Measurements from ENCODE around the gene ASTN2.

Gene ASTN2

DNA sequence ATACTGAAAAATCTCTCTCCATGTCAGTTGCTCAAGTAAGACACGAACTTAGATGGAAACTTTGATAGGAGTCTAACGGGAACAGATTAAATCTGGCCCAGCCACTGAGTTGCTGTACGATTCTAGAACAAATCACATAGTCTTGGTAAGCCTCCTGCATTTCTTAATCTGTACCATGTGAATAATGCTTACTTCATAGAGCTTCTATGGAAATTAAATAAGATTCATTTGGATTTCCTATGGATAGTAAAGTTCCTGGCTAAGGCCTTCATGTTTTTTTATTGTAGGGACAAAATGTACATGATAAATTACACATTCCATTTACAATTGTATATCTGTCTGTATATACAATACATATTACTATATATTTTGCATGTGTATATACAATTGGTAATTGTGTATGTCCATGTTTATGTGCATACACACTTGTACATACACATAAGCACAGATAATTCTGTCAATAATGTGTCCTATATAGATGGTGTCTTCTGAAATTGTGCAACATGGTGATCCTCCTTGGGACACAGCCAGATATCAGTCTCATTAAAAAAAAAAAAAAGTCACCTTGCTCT is 397.4 kb downstream of the ASTN2 start:
- Histone ChIP-seq H4K20me1 (ENCODE audit: insufficient read depth, low read length) (no peaks in the 10 kb centered on the region), H2AFZ (ENCODE audit: low read depth, low read length) (no peak overlapping the region), H3K36me3 (ENCODE audit: insufficient read depth, low read length) (no peaks in the 10 kb centered on the region), H3K4me3 (ENCODE audit: low read depth in 1 of 2, low read length in 2 of 2) (no peak overlapping the region), H3K9me3 (ENCODE audit: insufficient read depth, low read length, severe bottlenecking) (no peaks in the 10 kb centered on the region), H3K79me2 (ENCODE audit: insufficient read depth, low read length) (no peaks in the 10 kb centered on the region), H3K27me3 (ENCODE audit: insufficient read depth, low read length, poor library complexity) (no peaks in the 10 kb centered on the region), H3K4me2 (ENCODE audit: insufficient read depth, low read length) (no peak overlapping the region), H3K9ac (ENCODE audit: low read depth, low read length) (no peak overlapping the region), H3K4me1 (ENCODE audit: insufficient read depth, low read length) (no peaks in the 10 kb centered on the region), H3K27ac (ENCODE audit: low read length) (no peak overlapping the region)
- no peak for ATAC-seq (ENCODE audit: insufficient read depth, low read depth)
- TF ChIP-seq EZH2 (IDR thresholded peaks at IDR 0.05; ENCODE audit: borderline replicate concordance, low read depth, low read length, severe bottlenecking), result no peak
- TF ChIP-seq, protein P1, sequence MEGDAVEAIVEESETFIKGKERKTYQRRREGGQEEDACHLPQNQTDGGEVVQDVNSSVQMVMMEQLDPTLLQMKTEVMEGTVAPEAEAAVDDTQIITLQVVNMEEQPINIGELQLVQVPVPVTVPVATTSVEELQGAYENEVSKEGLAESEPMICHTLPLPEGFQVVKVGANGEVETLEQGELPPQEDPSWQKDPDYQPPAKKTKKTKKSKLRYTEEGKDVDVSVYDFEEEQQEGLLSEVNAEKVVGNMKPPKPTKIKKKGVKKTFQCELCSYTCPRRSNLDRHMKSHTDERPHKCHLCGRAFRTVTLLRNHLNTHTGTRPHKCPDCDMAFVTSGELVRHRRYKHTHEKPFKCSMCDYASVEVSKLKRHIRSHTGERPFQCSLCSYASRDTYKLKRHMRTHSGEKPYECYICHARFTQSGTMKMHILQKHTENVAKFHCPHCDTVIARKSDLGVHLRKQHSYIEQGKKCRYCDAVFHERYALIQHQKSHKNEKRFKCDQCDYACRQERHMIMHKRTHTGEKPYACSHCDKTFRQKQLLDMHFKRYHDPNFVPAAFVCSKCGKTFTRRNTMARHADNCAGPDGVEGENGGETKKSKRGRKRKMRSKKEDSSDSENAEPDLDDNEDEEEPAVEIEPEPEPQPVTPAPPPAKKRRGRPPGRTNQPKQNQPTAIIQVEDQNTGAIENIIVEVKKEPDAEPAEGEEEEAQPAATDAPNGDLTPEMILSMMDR (IDR thresholded peaks at IDR 0.05; ENCODE audit: borderline replicate concordance, extremely low read depth, low read length, poor library complexity, severe bottlenecking), result no peak
- no peak for DNase-seq

DNA sequence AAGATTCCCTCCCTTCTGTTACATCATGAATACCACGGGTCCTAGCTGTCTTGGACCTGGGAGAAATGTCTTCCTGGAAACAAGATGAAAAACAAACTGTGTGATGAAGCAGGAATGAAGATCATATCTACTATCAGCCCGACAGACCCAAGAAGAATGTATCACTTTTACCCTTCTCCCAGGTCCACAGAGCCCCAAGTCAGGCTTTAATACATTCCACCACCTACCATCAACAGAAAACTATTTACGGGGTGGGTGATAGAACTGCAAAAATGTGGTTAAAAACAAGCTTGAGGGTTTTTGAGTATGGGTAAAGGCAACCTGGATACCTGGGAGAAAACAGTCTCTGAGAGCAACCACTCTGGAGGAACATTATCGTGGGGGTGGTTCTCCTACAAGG is 400.8 kb downstream of the ASTN2 start:
- ATAC-seq (ENCODE audit: insufficient read depth, low read depth) (no peak), DNase-seq (no peak)
- Histone ChIP-seq H3K9ac (ENCODE audit: low read depth, low read length) (no peak overlapping the region), H3K79me2 (ENCODE audit: insufficient read depth, low read length) (no peaks in the 10 kb centered on the region), H3K36me3 (ENCODE audit: insufficient read depth, low read length) (no peaks in the 10 kb centered on the region), H3K4me1 (ENCODE audit: insufficient read depth, low read length) (no peaks in the 10 kb centered on the region), H3K4me3 (ENCODE audit: low read depth in 1 of 2, low read length in 2 of 2) (no peak overlapping the region), H3K27me3 (ENCODE audit: insufficient read depth, low read length, poor library complexity) (no peaks in the 10 kb centered on the region), H3K9me3 (ENCODE audit: insufficient read depth, low read length, severe bottlenecking) (no peaks in the 10 kb centered on the region), H3K4me2 (ENCODE audit: insufficient read depth, low read length) (no peak overlapping the region), H3K27ac (ENCODE audit: low read length) (no peak overlapping the region), H2AFZ (ENCODE audit: low read depth, low read length) (no peak overlapping the region), H4K20me1 (ENCODE audit: insufficient read depth, low read length) (no peaks in the 10 kb centered on the region)
- TF ChIP-seq, protein P1 (IDR thresholded peaks at IDR 0.05; ENCODE audit: borderline replicate concordance, extremely low read depth, low read length, poor library complexity, severe bottlenecking), result no peak
- no peak for TF ChIP-seq EZH2 (IDR thresholded peaks at IDR 0.05; ENCODE audit: borderline replicate concordance, low read depth, low read length, severe bottlenecking)

DNA sequence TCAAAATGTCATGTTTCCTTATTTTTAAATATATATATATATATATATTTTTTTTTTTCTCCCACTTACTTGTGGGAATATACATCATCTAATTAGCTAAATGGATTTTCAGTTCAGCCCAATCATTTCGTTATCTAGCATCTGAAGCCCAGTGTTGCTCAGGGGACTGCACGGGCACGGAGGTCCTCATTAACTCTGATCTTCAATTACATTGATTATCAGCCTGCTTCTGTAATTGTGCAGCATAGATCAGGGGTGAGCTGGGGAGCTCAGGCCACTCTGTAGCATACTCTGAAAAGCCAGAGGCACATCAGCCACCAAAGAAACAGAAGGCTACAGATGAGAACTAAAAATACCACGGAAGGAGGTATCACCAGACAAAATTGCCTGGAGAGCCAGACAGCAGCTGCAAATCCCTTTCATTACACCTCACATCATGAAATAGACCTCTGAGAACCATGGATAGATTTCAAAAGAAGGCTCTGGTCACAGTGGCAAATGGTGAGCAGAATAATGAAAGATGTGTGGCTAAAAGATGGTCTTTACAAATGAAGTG is 401.3 kb downstream of the ASTN2 start:
- DNase-seq, result no peak
- Histone ChIP-seq H3K9ac (ENCODE audit: low read depth, low read length) (no peak overlapping the region), H3K27me3 (ENCODE audit: insufficient read depth, low read length, poor library complexity) (no peaks in the 10 kb centered on the region), H3K4me3 (ENCODE audit: low read depth in 1 of 2, low read length in 2 of 2) (no peak overlapping the region), H3K27ac (ENCODE audit: low read length) (no peak overlapping the region), H4K20me1 (ENCODE audit: insufficient read depth, low read length) (no peaks in the 10 kb centered on the region), H3K4me2 (ENCODE audit: insufficient read depth, low read length) (no peak overlapping the region), H3K36me3 (ENCODE audit: insufficient read depth, low read length) (no peaks in the 10 kb centered on the region), H3K9me3 (ENCODE audit: insufficient read depth, low read length, severe bottlenecking) (no peaks in the 10 kb centered on the region), H3K4me1 (ENCODE audit: insufficient read depth, low read length) (no peaks in the 10 kb centered on the region), H3K79me2 (ENCODE audit: insufficient read depth, low read length) (no peaks in the 10 kb centered on the region), H2AFZ (ENCODE audit: low read depth, low read length) (no peak overlapping the region)
- no peak for ATAC-seq (ENCODE audit: insufficient read depth, low read depth)
- TF ChIP-seq, protein P1 (IDR thresholded peaks at IDR 0.05; ENCODE audit: borderline replicate concordance, extremely low read depth, low read length, poor library complexity, severe bottlenecking), result no peak
- no peak for TF ChIP-seq EZH2 (IDR thresholded peaks at IDR 0.05; ENCODE audit: borderline replicate concordance, low read depth, low read length, severe bottlenecking)

Measured in DND-41 (cell line).